Endothelial cell of umbilical vein (primary cell): ENCODE measurements around the gene WDR7. TPM values are rescaled to one million over a fixed set of nuclear protein-coding genes. Genes with fewer than 3 reads are reported as not detected.

Experiments
- BruUV-seq: library from RNA; stranded (reverse); fragments of 400-500 nt; replicated peaks from 2 replicates; lab custom pipeline; 2021; lab: Mats Ljungman, UMichigan
- CTCF ChIA-PET: fragments of 300-600, 350-600 bp; sonication (Branson Sonifier 250); formaldehyde crosslinking; loops from one replicate; lab custom pipeline; 2021; ENCODE audit warnings: antibody characterized with exemption, inconsistent platforms; lab: Charles Lee
- POLR2A ChIA-PET: fragments of 300-600, 350-600 bp; sonication (Branson Sonifier 250); formaldehyde crosslinking; loops from one replicate; lab custom pipeline; 2021; ENCODE audit warnings: antibody characterized with exemption, inconsistent platforms; lab: Charles Lee
- DNase-seq: peaks from one replicate; pipeline ENCODE4 v3.0.0-alpha.2; 2011; ENCODE audit warnings: low read depth, low spot score
- FAIRE-seq: peaks from 2 replicates; lab custom pipeline; 2011; peaks lifted over from hg19 to GRCh38; lab: Jason Lieb, UNC
- H2AFZ ChIP-seq: 2 replicates; pipeline ENCODE4 v1.6.0; 2012; ENCODE audit warnings: low read depth, low read length, control low read depth, inconsistent platforms
- H3K27ac ChIP-seq: 2 replicates; pipeline ENCODE4 v1.5.1; 2011; ENCODE audit warnings: low read depth, mild to moderate bottlenecking, control low read depth, low read length, moderate library complexity; ENCODE audit not compliant: insufficient read depth
- H3K27me3 ChIP-seq, 2 experiments: 2 replicates each; pipeline versions ENCODE4 v1.6.0 to v1.6.1; 2011; ENCODE audit warnings: low read length in 2 of 2, mixed read lengths in 1 of 2; ENCODE audit not compliant: control insufficient read depth in 2 of 2, insufficient read depth in 2 of 2
- H3K36me3 ChIP-seq, 2 experiments: 2 replicates in 1 of 2; 3 replicates in 1 of 2; pipeline ENCODE4 v1.5.1; 2011; ENCODE audit warnings: low read length in 2 of 2, mild to moderate bottlenecking in 1 of 2, moderate library complexity in 1 of 2; ENCODE audit not compliant: control insufficient read depth in 2 of 2, insufficient read depth in 2 of 2; ENCODE audit errors: extremely low read depth in 1 of 2
- H3K4me1 ChIP-seq: 3 replicates; pipeline ENCODE4 v1.5.1; 2011; ENCODE audit warnings: mild to moderate bottlenecking, low read length; ENCODE audit not compliant: control insufficient read depth, insufficient read depth; ENCODE audit errors: extremely low read depth
- H3K4me2 ChIP-seq: 2 replicates; pipeline ENCODE4 v1.6.1; 2011; ENCODE audit warnings: low read length, control low read depth, mixed read lengths; ENCODE audit not compliant: insufficient read depth
- H3K4me3 ChIP-seq, 3 experiments: fragments of 200-600 bp in 1 of 3; sonication (generic), shearing (Covaris generic) in 1 of 3; replicated peaks in 1 of 3; 2 replicates each; pipeline ENCODE4 v1.5.1; 2011 to 2016; ENCODE audit warnings: control low read depth in 3 of 3, low read length in 3 of 3, mild to moderate bottlenecking in 2 of 3, inconsistent platforms in 1 of 3, low read depth in 1 of 3, moderate library complexity in 1 of 3; ENCODE audit not compliant: insufficient read depth in 1 of 3
- H3K79me2 ChIP-seq: 2 replicates; pipeline ENCODE4 v1.6.0; 2012; ENCODE audit warnings: low read length, inconsistent platforms; ENCODE audit not compliant: control insufficient read depth, insufficient read depth
- H3K9ac ChIP-seq: replicated peaks from 2 replicates; pipeline ENCODE3; 2011; ENCODE audit warnings: low read length, control low read depth; ENCODE audit not compliant: insufficient read depth; ENCODE audit errors: extremely low read depth
- H3K9me1 ChIP-seq: replicated peaks from 3 replicates; pipeline ENCODE4 v1.6.0; 2011; ENCODE audit warnings: mild to moderate bottlenecking, low read length; ENCODE audit not compliant: control insufficient read depth, insufficient read depth; ENCODE audit errors: extremely low read depth
- H3K9me3 ChIP-seq: replicated peaks from 2 replicates; pipeline ENCODE4 v1.5.1; 2012; ENCODE audit warnings: low read length, inconsistent platforms; ENCODE audit not compliant: control insufficient read depth, insufficient read depth
- H4K20me1 ChIP-seq: replicated peaks from 2 replicates; pipeline ENCODE3; 2011; ENCODE audit warnings: mild to moderate bottlenecking, low read length; ENCODE audit not compliant: control insufficient read depth, insufficient read depth; ENCODE audit errors: extremely low read depth
- EZH2 ChIP-seq: IDR thresholded peaks from 2 replicates; pipeline ENCODE4 v1.6.1; 2012; ENCODE audit warnings: borderline replicate concordance, low read depth, mild to moderate bottlenecking, moderate library complexity, low read length, inconsistent platforms; ENCODE audit not compliant: severe bottlenecking
- FOS ChIP-seq: IDR thresholded peaks from 2 replicates; pipeline ENCODE4 v1.6.1; 2011; ENCODE audit warnings: mild to moderate bottlenecking, low read length, moderate library complexity, borderline replicate concordance; ENCODE audit not compliant: insufficient read depth
- GATA2 ChIP-seq: IDR thresholded peaks from 2 replicates; pipeline ENCODE4 v1.7.0; 2011; ENCODE audit warnings: low read depth, mild to moderate bottlenecking, moderate library complexity, mixed read lengths, low read length; ENCODE audit not compliant: insufficient read length, insufficient read depth
- JUN ChIP-seq: IDR thresholded peaks from 2 replicates; pipeline ENCODE4 v1.6.1; 2011; ENCODE audit warnings: borderline replicate concordance, low read depth; ENCODE audit not compliant: insufficient read length, insufficient read depth
- MYC ChIP-seq: IDR thresholded peaks from one replicate; pipeline ENCODE4 v1.6.1; 2011; ENCODE audit warnings: mild to moderate bottlenecking, low read depth, low read length
- POLR2A ChIP-seq: IDR thresholded peaks from 2 replicates; pipeline ENCODE4 v1.6.1; 2012; ENCODE audit warnings: low read depth, mild to moderate bottlenecking, control low read depth, low read length
- POLR2AphosphoS5 ChIP-seq: IDR thresholded peaks from 2 replicates; pipeline ENCODE4 v1.6.1; 2012; ENCODE audit warnings: low read depth, mild to moderate bottlenecking, control low read depth, low read length, moderate library complexity; ENCODE audit not compliant: insufficient read depth
- dilution Hi-C: fragments of 300-500 bp; cut with MboI; formaldehyde crosslinking; loops from one replicate; pipeline ENCODE4 v1.15.0; 2019; ENCODE audit warnings: low sequenced_read_pairs; ENCODE audit not compliant: extremely low pct_ligation_motif_present
- intact Hi-C: fragments of 100-400 bp; cut with micrococcal nuclease; formaldehyde crosslinking; loops from one replicate; pipeline ENCODE4 v1.10.0; 2022
- polyA plus RNA-seq, 4 experiments: library from polyadenylated mRNA; depleted of rRNA in 3 of 4; stranded (reverse) in 3 of 4; unstranded in 1 of 4; fragments of >200 nt; gene quantifications; 2 replicates each; pipeline versions ENCODE4 v1.2.1 to v1.2.3, GENCODE V29; 2011 to 2012; ENCODE audit warnings: missing spikeins in 1 of 4
- total RNA-seq: library from RNA; stranded (reverse); gene quantifications from 2 replicates; pipeline ENCODE4 v1.2.3, GENCODE V29; 2021
- TF ChIP-seq, protein P1 (sequence below): IDR thresholded peaks from 2 replicates; pipeline ENCODE4 v1.6.1; 2011; ENCODE audit not compliant: insufficient read depth, insufficient read length
- TF ChIP-seq, protein P2 (sequence below), 2 donors: IDR thresholded peaks; 1 replicate in 1 of 2; 2 replicates in 1 of 2; pipeline ENCODE4 v1.5.1; 2011; ENCODE audit warnings: low read length in 2 of 2, mild to moderate bottlenecking in 2 of 2, moderate library complexity in 2 of 2, control low read depth in 1 of 2, inconsistent platforms in 1 of 2, low read depth in 1 of 2; ENCODE audit not compliant: insufficient read depth in 1 of 2; ENCODE audit errors: extremely low read depth in 1 of 2

WDR7 gene
- total and polyA plus RNA-seq, 2 donors (not counting 3 experiments of a cell fraction or from before 2014, with no cell fraction given) = 5.9 to 19.0 TPM

DNA sequence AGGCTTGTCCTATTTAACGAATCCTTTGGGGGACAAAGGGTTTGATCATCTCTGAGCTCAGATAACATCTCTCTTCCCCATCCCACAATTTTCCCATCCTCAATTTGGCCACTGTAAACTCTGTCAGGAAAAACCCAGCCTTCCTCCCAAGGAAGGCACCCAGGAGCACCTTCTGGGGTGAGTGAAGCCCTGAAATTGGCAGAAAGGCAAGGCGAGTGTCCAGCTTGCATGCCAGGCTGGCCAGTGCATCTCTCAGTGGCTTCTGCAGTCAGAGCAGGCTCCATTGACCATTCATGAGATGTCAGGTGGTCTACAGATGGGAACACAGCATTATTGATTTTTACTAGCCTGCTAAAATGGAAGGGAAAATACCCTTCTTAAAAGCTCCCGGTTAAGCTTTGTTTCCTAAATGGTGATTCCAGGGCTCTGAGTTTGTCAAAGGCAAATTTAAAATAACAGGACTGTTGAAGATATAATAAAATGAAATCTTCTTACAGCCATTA, 412.5 kb downstream of the WDR7 start:
- ChIA-PET POLR2A (no interaction called here), CTCF (no interaction called here)
- H3K79me2 ChIP-seq = no peaks in the 10 kb centered on the region
- no TSS peak for BruUV-seq
- no peak overlapping the region for H3K4me3 ChIP-seq
- no peaks in the 10 kb centered on the region for H3K36me3 ChIP-seq
- no peak overlapping the region for H2AFZ ChIP-seq
- H3K9me1 ChIP-seq = no peaks in the 10 kb centered on the region
- dilution Hi-C loops = no loop called here
- H3K9ac ChIP-seq = no peak overlapping the region
- H3K4me2 ChIP-seq = no peak overlapping the region
- intact Hi-C loops = no loop called here
- no peaks in the 10 kb centered on the region for H4K20me1 ChIP-seq
- TF ChIP-seq, protein P1, sequence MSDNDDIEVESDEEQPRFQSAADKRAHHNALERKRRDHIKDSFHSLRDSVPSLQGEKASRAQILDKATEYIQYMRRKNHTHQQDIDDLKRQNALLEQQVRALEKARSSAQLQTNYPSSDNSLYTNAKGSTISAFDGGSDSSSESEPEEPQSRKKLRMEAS = no peak
- TF ChIP-seq MYC (no peak), POLR2A (no peak)
- TF ChIP-seq, protein P2, sequence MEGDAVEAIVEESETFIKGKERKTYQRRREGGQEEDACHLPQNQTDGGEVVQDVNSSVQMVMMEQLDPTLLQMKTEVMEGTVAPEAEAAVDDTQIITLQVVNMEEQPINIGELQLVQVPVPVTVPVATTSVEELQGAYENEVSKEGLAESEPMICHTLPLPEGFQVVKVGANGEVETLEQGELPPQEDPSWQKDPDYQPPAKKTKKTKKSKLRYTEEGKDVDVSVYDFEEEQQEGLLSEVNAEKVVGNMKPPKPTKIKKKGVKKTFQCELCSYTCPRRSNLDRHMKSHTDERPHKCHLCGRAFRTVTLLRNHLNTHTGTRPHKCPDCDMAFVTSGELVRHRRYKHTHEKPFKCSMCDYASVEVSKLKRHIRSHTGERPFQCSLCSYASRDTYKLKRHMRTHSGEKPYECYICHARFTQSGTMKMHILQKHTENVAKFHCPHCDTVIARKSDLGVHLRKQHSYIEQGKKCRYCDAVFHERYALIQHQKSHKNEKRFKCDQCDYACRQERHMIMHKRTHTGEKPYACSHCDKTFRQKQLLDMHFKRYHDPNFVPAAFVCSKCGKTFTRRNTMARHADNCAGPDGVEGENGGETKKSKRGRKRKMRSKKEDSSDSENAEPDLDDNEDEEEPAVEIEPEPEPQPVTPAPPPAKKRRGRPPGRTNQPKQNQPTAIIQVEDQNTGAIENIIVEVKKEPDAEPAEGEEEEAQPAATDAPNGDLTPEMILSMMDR (IDR thresholded peaks at IDR 0.05; ENCODE audit: extremely low read depth in 1 of 2, insufficient read depth in 1 of 2, low read depth in 1 of 2, low read length in 2 of 2) = no peak
- H3K9me3 ChIP-seq = no peaks in the 10 kb centered on the region
- FAIRE-seq = no peak
- H3K27me3 ChIP-seq = no peaks in the 10 kb centered on the region
- no peak overlapping the region for H3K27ac ChIP-seq
- no peak for DNase-seq
- H3K4me1 ChIP-seq = no peaks in the 10 kb centered on the region

DNA sequence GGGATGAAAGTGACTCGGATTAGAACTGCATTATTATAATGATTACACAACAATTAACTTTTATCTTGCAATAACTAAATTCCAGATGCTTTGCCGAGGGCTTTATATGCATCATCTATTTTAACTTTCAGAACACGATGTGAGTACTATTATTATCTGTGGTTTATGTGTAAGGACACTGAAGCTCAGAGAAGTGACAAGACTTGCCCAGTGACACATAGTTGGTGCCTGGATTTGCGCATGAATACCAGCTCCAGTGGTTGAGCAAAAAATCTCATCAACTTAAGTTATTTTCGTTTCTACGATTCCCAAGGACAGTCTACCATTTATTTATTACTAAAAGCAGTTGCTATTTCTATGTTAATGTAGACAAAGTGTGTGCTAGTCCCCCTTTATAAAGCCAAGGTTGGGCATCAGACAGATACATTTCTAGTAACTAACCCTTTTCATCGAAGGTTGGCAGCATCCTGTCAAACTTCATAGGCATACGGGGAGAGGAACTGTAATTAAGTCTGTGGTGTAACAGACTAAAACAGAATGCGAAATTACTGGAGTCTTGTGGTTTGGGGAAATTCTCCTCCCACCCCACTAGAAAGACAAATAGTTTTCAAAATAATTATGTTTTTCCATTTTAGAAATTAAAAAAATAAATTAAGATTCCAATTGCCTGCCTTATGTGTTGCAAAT, 422.5 kb downstream of the WDR7 start:
- no peaks in the 10 kb centered on the region for H3K9me3 ChIP-seq
- FAIRE-seq (no peak), DNase-seq (no peak)
- no peak overlapping the region for H3K4me2 ChIP-seq
- no peak overlapping the region for H3K4me3 ChIP-seq
- H3K4me1 ChIP-seq = no peaks in the 10 kb centered on the region
- H3K36me3 ChIP-seq = no peaks in the 10 kb centered on the region
- intact Hi-C loops (no loop called here), dilution Hi-C loops (no loop called here)
- H3K9ac ChIP-seq = no peak overlapping the region
- POLR2A ChIA-PET = no interaction called here
- no peak overlapping the region for H2AFZ ChIP-seq
- no peaks in the 10 kb centered on the region for H3K9me1 ChIP-seq
- no peaks in the 10 kb centered on the region for H4K20me1 ChIP-seq
- no peaks in the 10 kb centered on the region for H3K79me2 ChIP-seq
- CTCF ChIA-PET = no interaction called here
- H3K27me3 ChIP-seq = no peaks in the 10 kb centered on the region
- H3K27ac ChIP-seq = no peak overlapping the region
- TF ChIP-seq, protein P2 (IDR thresholded peaks at IDR 0.05; ENCODE audit: extremely low read depth in 1 of 2, insufficient read depth in 1 of 2, low read depth in 1 of 2, low read length in 2 of 2) = no peak
- no peak for TF ChIP-seq MYC
- TF ChIP-seq POLR2AphosphoS5 = no peak
- TF ChIP-seq JUN = no peak
- TF ChIP-seq EZH2 = no peak
- TF ChIP-seq, protein P1 = no peak
- no peak for TF ChIP-seq POLR2A
- no peak for TF ChIP-seq FOS
- TF ChIP-seq GATA2 = no peak
- no TSS peak for BruUV-seq
